GM19023 (cell line): ENCODE data around the gene TBX10.
A peak's percentile ranks its signal among the peaks of the same experiment; 100 is the strongest.
"Not testable (repeated sequence)": the region's sequence is repeated elsewhere in the genome, so short reads cannot be mapped to it uniquely, and the experiment has no call there.

ENCODE experiments used
- ATAC-seq: cut with Tn5 transposase; IDR thresholded peaks from one replicate; pipeline ENCODE4 v1.9.1; 2021; ENCODE audit warnings: mild to moderate bottlenecking, moderate library complexity; ENCODE audit not compliant: unreplicated experiment

Gene TBX10

DNA sequence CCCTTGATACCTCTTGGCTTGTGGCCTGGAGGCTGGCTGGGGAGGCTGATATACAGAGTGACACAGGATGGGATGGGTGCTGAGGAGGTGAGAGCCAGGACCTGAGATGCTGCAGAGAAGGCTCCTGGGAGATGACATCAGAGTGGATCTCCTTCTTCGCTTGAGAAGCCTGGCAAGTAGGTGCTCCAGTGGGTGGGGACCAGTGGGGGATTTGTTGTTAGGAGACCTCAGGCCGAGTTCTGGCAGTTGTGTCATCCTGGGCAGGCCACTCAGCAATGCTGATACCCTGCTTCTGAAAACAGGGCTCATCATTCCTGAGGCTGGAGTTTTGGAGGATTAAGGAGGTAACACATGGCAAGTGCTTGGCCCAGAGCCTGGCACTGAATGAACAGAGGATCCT, 34.7 kb downstream of the TBX10 start:
- no peak for ATAC-seq

DNA sequence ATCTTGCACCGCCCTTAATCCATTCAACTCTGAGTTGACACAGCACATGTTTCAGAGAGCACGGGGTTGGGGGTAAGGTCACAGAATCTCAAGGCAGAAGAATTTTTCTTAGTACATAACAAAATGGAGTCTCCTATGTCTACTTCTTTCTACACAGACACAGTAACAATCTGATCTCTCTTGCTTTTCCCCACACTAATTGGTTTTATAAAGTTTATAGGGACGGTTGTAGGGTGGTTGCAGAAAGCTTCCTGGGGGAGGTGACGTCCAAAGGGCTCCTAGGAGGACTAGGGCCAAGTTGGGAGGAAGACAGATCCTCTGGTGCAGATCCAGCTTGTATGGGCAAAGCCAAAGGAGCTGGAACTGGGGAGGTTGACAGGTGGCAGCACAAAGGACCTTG, 35.4 kb downstream of the TBX10 start:
- ATAC-seq = not testable (repeated sequence)

DNA sequence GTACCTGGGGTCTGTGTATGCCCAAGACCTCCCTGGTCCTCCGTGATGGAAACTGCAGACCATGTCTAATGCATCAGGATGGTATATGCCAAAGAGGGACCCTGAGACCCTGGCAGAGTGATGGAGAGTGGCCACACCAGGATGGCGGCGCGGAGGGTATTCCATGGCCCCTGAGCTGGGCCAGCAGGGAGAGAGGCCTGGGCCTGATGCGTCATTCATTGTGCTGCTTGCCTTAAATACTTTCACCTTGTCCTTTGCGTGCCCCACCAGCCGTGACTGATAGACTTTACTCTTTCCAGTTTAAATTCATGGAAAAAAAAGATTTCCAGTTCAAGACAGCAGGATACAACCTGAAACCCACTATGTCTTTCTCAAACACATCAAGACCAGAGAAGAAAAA, 38.5 kb downstream of the TBX10 start:
- ATAC-seq = no peak

DNA sequence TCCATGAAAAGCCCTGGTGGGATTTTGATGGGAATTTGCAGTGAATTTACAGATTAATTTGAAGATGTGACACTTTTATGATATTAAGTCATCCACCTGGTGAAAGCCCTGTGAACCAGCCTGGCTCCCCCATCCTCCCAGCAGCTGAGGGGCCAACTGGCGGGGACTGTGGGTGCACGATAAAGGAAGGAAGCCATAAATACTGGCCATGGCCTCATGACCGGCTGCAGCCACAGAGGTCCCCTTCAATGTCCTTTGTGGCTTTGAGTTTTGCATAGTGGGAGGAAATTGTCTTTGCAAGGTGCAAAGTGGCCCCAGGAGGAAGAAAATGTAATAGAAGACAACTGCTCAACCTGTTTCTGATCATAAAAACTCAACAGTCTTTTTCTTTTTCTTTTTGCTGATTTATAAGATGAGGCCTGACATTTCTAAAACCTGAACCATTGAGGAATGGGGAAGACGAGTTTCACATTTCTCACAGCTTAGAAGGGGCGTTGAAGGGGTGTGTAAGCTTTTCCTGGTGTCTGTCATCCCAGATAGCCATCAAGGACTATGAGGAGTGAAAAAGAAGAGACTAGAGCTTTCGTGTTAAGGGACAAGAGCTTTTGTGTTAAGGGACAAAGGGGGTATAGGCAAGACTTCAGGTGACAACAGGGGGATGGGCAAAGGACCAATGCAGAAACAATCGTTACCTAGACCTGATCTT, 39.1 kb downstream of the TBX10 start:
- no peak for ATAC-seq

DNA sequence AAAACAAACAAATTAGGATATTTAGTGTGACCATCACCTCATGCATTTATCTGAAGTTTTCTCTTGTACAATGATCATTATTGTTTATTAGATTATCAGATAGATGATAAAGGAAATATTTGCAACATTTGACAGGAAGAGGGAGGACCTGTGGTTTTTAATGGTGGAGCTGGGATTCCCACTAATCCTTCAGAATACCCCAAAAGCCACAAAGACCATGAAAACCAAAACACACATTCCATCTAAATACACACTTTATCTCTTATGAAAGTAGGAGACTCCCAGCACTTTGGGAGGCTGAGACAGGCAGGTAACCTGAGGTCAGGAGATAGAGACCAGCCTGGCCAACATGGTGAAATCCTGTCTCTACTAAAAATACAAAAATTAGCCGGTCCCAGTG, 40.4 kb downstream of the TBX10 start:
- ATAC-seq = no peak

DNA sequence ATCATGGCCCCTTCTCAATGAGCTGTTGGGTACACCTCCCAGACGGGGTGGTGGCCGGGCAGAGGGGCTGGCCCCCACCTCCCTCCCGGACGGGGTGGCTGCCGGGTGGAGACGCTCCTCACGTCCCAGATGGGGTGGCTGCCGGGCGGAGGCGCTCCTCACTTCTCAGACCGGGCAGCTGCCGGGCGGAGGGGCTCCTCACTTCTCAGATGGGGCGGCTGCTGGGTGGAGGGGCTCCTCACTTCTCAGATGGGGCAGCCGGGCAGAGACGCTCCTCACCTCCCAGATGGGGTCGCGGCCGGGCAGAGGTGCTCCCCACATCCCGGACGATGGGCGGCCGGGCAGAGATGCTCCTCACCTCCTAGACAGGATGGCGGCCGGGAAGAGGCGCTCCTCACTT, 41.6 kb downstream of the TBX10 start:
- not testable (repeated sequence) for ATAC-seq

DNA sequence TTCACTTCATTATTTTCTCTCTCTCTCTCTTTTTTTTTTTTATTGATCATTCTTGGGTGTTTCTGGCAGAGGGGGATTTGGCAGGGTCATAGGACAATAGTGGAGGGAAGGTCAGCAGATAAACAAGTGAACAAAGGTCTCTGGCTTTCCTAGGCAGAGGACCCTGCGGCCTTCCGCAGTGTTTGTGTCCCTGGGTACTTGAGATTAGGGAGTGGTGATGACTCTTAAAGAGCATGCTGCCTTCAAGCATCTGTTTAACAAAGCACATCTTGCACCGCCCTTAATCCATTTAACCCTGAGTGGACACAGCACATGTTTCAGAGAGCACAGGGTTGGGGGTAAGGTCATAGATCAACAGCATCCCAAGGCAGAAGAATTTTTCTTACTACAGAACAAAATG, 42.1 kb downstream of the TBX10 start:
- ATAC-seq = not testable (repeated sequence)

DNA sequence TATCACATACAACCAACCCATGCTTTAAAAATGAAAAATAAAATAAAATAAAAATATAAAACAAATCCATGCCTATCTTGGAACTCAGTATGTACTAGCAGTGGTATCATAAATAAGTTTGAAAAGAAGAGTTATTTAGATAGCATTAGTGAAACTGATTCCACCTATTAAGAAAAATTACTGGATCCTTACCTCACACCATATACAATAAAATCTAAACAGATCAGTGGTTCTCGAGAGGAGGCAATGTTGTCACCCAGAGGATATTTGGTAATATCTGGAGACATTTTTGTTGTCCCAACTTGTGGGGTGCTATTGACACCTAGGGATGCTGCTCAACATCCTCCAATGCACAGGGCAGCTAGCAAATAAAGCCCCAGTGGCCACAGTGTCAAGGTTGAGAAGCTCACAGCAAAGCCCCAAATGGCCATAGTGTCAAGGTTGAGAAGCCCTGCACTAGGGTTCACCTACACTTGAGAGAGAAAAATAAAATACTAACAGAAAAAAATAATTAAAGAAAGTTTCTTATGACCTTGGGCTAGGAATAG, 42.7 kb downstream of the TBX10 start:
- ATAC-seq = no peak

DNA sequence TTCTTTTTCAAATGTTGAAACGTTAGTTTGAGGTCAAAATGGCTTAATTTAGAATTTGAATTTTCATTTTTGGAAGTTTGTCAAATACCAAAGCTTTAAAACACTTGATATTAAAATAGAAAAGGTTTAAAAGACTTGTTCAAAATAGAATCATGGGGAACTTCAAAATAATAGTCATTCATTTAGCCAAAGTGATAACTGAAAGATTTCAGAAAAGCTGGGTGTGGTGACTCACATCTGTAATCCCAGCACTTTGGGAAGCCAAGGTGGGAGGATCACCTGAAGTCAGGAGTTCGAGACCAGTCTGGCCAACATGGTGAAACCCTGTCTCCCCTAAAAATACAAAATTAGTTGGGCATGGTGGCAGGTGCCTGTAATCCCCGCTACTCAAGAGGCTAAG, 45.1 kb downstream of the TBX10 start:
- ATAC-seq = no peak

DNA sequence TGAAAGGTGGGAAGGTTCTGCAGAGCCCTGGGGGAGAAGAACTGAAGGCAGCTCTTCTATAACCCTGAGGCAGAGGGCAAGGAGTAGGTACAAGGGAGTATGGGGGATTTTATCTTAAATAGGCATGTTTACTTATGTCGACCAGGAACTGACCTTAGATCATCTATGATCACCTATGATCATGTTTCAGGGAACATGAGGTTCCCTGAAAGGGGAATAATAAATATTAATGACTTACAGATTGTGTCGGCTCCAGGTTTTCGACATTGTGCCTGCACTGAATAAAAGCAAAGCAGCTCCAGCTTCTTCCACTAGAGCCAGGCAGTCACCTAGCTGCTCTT, 46.0 kb downstream of the TBX10 start:
- ATAC-seq = no peak

DNA sequence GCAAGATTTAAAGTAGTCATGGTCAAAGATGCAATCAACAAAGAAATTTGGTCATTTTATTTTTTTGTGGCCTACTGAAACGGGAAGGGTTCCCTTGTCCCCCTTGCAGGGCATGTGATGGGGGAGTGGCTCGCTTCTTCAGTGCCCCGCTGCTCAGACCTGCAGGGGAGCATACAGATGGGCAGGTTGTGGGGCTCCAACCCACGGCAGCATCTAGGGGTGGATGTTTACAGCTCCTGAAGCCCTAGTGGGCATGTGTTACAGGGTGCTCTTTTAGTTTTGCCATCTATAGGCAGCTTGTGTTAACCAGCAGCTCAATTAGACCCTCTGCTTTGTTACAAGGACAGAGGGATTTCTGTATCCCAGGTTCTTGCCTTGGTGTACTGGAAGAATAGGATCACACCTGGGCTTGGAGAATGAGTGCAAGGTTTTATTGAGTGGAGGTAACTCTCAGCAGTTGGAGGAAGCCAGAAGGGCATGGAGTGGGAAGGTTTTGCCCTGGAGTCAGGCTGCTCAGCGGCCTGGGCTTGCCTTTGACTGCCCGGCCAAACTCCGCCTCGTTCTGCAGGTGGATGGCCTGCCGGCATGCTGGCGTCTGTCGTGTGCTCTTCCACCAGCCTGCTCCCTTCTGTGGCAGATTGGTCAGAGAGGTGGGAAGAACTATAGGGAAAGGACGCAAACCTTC, 46.5 kb downstream of the TBX10 start:
- ATAC-seq = no peak

DNA sequence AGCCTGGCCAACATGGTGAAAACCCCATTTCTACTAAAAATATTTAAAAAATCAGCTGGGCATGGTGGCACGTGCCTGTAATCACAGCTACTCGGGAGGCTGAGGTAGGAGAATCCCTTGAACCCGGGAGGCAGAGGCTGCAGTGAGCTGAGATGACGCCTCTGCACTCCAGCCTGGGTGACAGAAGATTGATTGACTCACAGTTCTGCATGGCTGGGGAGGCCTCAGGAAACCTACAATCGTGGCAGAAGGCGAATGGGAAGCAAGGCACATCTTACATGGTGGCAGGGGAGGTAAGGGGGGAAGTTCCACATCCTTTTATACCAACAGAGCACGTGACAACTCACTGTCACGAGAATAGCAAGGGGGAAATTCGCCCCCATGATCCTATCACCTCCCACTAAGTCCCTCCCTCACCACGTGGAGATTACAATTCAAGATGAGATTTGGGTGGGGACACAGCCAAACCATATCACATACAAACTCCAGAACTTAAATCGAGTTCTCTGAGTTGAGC, 50.6 kb downstream of the TBX10 start:
- not testable (repeated sequence) for ATAC-seq

DNA sequence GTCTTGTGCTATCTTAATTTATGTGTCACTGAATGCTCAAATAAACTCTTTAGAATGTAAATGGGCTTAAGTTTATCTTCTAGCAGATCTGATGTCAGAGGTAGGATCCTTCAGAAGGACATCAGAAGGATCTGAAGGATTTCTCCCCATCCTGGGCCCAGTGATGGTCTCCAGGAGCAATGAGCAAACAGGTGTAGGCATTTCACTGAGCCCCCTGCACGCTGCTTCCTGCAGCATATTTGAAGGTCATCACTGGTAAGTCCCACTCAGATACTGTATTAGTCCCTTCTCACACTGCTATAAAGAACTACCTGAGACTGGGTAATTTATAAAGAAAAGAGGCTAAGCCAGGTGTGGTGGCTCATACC, 51.4 kb downstream of the TBX10 start:
- ATAC-seq = no peak

DNA sequence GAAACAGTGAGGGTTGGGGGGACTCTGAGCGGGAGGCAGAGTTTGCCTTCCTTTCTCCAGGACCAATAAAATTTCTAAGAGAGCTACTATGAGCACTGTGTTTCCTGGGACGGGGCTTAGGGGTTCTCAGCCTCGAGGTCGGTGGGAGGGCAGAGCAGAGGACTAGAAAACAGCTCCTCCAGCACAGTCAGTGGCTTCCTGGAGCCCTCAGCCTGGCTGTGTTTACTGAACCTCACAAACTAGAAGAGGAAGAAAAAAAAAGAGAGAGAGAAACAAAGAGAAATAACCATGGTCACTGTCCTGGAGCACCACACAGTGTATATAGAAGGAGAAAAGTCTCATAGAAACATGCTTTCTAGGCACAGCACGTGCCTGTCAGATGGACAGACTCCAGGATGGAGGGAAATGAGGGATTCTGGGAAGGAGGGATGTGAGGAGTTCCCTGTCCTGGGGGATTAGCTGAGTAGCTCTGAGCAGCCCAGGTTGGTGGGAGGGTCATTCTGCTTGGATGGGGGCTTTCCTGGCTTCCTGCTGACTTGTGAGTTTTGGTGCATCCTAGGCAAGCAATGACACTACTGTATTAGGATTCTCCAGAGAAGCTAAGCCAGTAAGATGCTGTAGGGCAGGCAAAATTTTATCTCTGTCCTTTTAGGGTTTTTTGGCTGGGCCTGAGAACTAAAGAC, 52.9 kb downstream of the TBX10 start:
- ATAC-seq = no peak

DNA sequence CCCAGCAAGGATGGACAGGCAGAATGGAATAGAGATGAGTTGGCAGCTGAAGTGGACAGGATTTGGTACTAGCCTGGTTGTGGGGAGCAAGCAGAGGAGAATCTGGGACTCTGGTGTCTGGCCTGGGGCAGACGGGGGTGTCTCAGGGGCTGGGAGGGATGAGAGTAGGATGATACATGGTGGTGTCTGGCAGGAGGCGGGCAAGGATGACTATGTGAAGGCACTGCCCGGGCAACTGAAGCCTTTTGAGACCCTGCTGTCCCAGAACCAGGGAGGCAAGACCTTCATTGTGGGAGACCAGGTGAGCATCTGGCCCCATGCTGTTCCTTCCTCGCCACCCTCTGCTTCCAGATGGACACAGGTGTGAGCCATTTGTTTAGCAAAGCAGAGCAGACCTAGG, 53.7 kb downstream of the TBX10 start:
- ATAC-seq = no peak

DNA sequence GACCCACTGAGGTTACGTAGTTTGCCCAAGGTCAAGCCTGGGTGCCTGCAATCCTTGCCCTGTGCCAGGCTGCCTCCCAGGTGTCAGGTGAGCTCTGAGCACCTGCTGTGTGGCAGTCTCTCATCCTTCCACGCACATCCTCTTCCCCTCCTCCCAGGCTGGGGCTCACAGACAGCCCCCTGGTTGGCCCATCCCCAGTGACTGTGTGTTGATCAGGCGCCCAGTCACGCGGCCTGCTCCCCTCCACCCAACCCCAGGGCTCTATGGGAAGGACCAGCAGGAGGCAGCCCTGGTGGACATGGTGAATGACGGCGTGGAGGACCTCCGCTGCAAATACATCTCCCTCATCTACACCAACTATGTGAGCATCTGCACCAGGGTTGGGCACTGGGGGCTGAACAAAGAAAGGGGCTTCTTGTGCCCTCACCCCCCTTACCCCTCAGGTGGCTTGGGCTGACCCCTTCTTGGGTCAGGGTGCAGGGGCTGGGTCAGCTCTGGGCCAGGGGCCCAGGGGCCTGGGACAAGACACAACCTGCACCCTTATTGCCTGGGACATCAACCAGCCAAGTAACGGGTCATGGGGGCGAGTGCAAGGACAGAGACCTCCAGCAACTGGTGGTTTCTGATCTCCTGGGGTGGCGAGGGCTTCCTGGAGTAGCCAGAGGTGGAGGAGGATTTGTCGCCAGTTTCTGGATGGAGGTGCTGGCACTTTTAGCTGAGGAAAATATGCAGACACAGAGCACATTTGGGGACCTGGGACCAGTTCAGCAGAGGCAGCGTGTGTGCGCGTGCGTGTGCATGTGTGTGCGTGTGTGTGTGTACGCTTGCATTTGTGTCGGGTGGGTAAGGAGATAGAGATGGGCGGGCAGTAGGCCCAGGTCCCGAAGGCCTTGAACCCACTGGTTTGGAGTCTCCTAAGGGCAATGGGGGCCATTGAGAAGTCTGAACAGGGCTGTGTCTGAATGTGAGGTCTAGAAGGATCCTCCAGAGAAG, 54.4 kb downstream of the TBX10 start:
- no peak for ATAC-seq

DNA sequence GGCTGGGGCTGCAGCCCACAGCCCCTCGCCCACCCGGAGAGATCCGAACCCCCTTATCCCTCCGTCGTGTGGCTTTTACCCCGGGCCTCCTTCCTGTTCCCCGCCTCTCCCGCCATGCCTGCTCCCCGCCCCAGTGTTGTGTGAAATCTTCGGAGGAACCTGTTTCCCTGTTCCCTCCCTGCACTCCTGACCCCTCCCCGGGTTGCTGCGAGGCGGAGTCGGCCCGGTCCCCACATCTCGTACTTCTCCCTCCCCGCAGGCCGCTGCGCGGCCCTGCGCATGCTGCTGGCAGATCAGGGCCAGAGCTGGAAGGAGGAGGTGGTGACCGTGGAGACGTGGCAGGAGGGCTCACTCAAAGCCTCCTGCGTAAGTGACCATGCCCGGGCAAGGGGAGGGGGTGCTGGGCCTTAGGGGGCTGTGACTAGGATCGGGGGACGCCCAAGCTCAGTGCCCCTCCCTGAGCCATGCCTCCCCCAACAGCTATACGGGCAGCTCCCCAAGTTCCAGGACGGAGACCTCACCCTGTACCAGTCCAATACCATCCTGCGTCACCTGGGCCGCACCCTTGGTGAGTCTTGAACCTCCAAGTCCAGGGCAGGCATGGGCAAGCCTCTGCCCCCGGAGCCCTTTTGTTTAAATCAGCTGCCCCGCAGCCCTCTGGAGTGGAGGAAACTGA, 55.2 kb downstream of the TBX10 start:
- ATAC-seq = no peak

DNA sequence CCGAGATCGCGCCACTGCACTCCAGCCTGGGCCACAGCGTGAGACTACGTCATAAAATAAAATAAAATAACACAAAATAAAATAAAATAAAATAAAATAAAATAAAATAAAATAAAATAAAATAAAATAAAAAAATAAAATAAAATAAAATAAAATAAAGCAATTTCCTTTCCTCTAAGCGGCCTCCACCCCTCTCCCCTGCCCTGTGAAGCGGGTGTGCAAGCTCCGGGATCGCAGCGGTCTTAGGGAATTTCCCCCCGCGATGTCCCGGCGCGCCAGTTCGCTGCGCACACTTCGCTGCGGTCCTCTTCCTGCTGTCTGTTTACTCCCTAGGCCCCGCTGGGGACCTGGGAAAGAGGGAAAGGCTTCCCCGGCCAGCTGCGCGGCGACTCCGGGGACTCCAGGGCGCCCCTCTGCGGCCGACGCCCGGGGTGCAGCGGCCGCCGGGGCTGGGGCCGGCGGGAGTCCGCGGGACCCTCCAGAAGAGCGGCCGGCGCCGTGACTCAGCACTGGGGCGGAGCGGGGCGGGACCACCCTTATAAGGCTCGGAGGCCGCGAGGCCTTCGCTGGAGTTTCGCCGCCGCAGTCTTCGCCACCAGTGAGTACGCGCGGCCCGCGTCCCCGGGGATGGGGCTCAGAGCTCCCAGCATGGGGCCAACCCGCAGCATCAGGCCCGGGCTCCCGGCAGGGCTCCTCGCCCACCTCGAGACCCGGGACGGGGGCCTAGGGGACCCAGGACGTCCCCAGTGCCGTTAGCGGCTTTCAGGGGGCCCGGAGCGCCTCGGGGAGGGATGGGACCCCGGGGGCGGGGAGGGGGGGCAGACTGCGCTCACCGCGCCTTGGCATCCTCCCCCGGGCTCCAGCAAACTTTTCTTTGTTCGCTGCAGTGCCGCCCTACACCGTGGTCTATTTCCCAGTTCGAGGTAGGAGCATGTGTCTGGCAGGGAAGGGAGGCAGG, 56.0 kb downstream of the TBX10 start, which contains the start of gene GSTP1:
Gene GSTP1 (plus strand): TSS at position 566 of the 958 bp plus-strand sequence. CDS start 32 bp downstream, at position 598.
- peak; percentile 63 for ATAC-seq

DNA sequence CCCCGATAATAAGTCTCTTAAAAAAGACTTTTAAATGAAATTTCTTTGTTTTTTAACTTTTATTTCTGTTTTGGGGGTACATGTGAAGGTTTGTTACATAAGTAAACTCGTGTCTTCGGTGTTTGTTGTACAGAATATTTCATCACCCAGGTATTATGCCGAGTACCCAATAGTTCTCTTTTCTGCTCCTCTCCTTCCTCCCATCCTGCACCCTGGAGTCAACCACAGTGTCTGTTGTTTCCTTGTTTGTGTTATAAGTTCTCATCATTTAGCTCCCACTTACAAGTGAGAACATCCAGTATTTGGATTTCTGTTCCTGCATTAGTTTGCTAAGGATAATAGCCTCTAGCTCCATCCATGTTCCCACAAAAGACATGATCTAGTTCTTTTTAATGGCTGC, 57.6 kb downstream of the TBX10 start:
- no peak for ATAC-seq
